Activated T-helper 17 cell treated with anti-CD3 and anti-CD28 coated beads, Interleukin-2, amount 50 U/mL, for 72 hours (primary cell): Measurements from ENCODE around the gene ACAP2. TPM values are rescaled to one million over a fixed set of nuclear protein-coding genes. Genes with fewer than 3 reads are reported as not detected.

Experiments
- ATAC-seq: fragments of 150-1000 bp; cut with Tn5 transposase; replicated peaks from 2 replicates; pipeline ENCODE4 v1.10.0; 2021; ENCODE audit warnings: mild to moderate bottlenecking, moderate library complexity
- H3K27ac Mint-ChIP-seq: one replicate; pipeline ENCODE4 v1.8.0; 2022; ENCODE audit warnings: mixed read lengths
- H3K27me3 Mint-ChIP-seq: one replicate; pipeline ENCODE4 v1.8.0; 2022; ENCODE audit warnings: mixed read lengths
- H3K36me3 Mint-ChIP-seq: one replicate; pipeline ENCODE4 v1.8.0; 2022; ENCODE audit warnings: low read depth, mild to moderate bottlenecking, mixed read lengths
- H3K4me1 Mint-ChIP-seq: one replicate; pipeline ENCODE4 v1.8.0; 2022; ENCODE audit warnings: mixed read lengths
- H3K4me3 Mint-ChIP-seq: one replicate; pipeline ENCODE4 v1.8.0; 2022; ENCODE audit warnings: mild to moderate bottlenecking, mixed read lengths
- H3K9me3 Mint-ChIP-seq: one replicate; pipeline ENCODE4 v1.8.0; 2022; ENCODE audit warnings: mixed read lengths
- total RNA-seq, 2 donors: library from RNA; stranded (reverse); gene quantifications; one replicate each; pipeline ENCODE4 v1.2.3, GENCODE V29; 2022

Gene ACAP2
- total RNA-seq, 2 donors from 2014 or later: 58.0 to 74.0 TPM

DNA sequence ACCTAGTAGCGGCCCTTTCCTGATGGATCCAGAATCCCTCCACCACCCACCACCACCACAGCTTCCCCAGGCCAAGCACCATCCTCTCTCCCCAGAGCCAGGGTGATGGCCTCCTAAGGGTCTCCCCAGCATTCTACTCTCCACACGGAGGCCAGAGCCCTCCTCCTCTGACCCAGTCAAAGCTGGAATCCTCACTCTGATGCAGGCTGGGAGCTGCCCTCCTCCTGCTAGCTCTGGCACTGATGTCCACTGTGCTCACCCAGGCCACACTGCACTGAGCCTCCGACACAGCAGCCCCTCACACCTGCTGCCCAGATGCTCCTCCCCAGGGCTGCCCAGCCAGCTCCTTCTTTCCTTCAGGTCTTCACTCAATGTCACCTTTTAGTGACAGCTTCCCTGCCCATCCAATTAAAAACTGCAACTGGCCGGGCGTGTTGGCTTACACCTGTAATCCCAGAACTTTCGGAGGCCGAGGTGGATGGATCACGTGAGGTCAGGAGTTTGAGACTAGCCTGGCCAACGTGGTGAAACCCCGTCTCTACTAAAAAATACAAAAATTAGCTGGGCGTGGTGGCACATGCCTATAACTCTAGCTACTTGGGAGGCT lies 192.9 kb downstream of the ACAP2 start:
- Mint-ChIP-seq H3K4me3 (peak overlapping the region; percentile 12), H3K36me3 (peaks cover 7% of the 10 kb centered on the region), H3K27ac (peak overlapping the region; percentile 66), H3K9me3 (no peaks in the 10 kb centered on the region), H3K27me3 (no peaks in the 10 kb centered on the region), H3K4me1 (peaks cover 16% of the 10 kb centered on the region)
- no peak for ATAC-seq

DNA sequence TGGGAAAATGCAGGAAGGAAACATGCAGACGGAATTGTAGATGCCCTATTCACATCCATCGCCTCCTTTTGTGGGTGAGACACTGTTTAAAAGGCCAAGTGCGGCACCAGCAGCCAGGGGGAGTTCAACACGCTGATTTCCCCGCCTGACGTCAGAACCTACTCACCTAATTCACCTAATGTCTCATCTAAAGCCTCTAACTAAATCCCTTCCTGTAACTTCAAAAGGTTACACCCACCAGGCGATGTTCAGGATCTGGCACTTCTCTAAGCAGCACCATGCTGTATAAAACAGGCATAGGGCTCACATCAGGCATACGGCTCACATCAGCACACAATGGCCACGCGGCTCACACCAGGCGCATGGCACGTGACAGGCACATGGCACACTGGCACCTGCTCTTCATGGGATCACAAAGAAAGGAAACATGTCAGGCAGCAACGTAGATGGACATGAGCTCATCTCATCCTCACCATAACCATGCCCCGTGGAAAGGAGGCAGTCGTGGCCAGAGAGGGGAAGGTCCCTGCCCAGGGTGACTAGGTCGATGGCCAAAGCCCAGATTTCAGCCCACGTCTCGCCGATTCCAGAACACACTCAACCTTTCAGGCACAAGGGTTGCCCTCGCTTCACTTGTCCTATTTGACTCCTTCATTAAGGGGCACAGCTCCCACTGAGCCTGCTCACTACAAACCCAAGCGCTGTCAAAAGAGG lies 193.6 kb downstream of the ACAP2 start:
- Mint-ChIP-seq H3K27ac (peak overlapping the region; percentile 66), H3K4me1 (peaks cover 16% of the 10 kb centered on the region), H3K4me3 (no peak overlapping the region), H3K36me3 (peaks cover 7% of the 10 kb centered on the region), H3K27me3 (no peaks in the 10 kb centered on the region), H3K9me3 (no peaks in the 10 kb centered on the region)
- no peak for ATAC-seq

DNA sequence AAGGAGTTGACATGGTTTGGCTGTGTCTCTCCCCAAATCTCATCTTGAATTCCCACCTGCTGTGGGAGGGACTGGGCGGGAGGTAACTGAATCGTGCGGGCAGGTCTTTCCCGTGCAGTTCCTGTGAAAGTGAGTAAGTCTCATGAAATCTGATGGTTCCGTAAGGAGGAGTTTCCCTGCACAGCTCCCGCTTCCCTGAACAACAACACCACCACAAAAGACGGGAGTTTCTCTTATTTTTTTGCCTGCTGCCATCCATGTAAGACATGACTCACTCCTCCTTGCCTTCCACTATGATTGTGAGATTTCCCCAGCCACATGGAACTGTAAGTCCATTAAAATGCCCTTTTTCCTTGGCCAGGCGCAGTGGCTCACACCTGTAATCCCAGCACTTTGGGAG lies 194.5 kb downstream of the ACAP2 start:
- H3K4me3 Mint-ChIP-seq: no peak overlapping the region
- peaks cover 16% of the 10 kb centered on the region for H3K4me1 Mint-ChIP-seq
- ATAC-seq: no peak
- H3K9me3 Mint-ChIP-seq: no peaks in the 10 kb centered on the region
- H3K27ac Mint-ChIP-seq: no peak overlapping the region
- no peaks in the 10 kb centered on the region for H3K27me3 Mint-ChIP-seq
- peaks cover 7% of the 10 kb centered on the region for H3K36me3 Mint-ChIP-seq

DNA sequence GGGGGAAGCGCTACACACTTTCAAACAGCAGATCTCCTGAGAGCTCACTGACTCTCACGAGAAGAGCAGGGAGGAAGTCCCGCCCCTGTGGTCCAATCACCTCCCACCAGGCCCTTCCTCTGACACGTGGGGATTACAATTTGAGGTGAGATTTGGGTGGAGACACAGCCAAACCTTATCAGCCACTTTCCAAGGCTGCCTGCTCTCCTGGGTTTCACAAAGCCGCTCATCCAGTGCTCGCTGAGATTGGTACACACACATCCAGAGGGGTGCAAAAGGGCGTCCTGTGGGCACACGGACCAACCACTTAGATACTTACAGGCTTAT lies 195.0 kb downstream of the ACAP2 start:
- no peaks in the 10 kb centered on the region for H3K27me3 Mint-ChIP-seq
- no peak for ATAC-seq
- peaks cover 16% of the 10 kb centered on the region for H3K4me1 Mint-ChIP-seq
- peaks cover 7% of the 10 kb centered on the region for H3K36me3 Mint-ChIP-seq
- H3K27ac Mint-ChIP-seq: no peak overlapping the region
- no peaks in the 10 kb centered on the region for H3K9me3 Mint-ChIP-seq
- H3K4me3 Mint-ChIP-seq: no peak overlapping the region

DNA sequence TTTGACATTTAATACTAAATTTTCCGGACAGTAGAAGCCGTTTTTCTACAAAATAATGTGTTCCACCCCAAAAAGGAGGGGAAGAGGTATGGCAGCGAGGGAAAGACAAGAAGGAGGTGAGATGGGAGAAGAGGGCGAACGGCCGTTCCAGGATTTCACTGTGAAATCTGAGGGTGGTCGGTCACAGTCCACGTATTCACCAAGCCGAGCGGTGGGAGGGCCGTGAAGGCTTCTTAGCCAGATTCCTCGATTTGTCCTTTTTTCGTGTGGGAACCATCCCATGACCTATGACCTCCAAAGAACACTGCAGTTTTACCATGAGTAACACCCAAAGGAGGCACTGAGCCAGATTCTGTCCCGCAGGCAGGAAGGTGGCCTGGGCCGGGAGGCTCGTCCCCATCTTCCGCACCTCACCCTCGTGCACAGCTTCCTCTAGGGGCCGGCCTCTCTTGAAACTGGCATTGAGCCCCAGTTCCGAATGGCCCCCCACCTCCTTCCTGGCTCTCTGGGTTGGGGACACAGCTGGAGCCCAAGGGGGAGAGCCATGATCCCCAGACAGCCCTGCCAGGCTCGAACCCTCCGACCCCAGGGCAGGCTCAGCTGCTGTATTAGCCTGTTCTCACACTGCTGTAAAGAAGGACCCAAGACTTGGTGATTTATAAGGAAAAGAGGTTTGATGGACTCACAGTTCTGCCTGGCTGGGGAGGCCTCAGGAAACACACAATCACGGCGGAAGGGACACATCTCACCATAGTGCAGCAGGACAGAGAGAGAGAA lies 195.5 kb downstream of the ACAP2 start:
- peaks cover 16% of the 10 kb centered on the region for H3K4me1 Mint-ChIP-seq
- H3K9me3 Mint-ChIP-seq: no peaks in the 10 kb centered on the region
- peaks cover 7% of the 10 kb centered on the region for H3K36me3 Mint-ChIP-seq
- H3K27ac Mint-ChIP-seq: no peak overlapping the region
- H3K4me3 Mint-ChIP-seq: no peak overlapping the region
- no peak for ATAC-seq
- H3K27me3 Mint-ChIP-seq: no peaks in the 10 kb centered on the region

DNA sequence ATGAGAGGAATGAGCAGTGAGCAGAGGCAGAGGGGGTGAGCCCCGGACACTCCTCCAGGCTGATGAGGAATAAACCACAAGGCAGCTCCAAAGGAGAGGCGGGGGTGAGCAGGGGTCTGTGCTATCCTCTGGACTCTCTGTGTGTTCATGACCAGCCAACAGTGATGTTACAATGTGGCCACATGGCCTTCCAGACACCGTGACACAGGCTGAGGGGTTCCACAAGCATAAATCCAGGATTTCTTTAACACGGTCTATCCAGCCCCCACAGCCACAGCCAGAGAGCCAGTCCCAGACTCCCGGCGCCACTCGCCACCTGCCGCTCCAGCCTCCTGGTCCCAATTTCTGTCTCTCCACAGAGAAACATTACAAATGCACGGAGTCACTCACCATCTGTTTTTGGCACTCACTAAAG lies 196.2 kb downstream of the ACAP2 start:
- Mint-ChIP-seq H3K36me3 (peaks cover 7% of the 10 kb centered on the region), H3K27ac (peak overlapping the region; percentile 12), H3K9me3 (no peaks in the 10 kb centered on the region), H3K27me3 (no peaks in the 10 kb centered on the region), H3K4me3 (no peak overlapping the region), H3K4me1 (peaks cover 13% of the 10 kb centered on the region)
- no peak for ATAC-seq

DNA sequence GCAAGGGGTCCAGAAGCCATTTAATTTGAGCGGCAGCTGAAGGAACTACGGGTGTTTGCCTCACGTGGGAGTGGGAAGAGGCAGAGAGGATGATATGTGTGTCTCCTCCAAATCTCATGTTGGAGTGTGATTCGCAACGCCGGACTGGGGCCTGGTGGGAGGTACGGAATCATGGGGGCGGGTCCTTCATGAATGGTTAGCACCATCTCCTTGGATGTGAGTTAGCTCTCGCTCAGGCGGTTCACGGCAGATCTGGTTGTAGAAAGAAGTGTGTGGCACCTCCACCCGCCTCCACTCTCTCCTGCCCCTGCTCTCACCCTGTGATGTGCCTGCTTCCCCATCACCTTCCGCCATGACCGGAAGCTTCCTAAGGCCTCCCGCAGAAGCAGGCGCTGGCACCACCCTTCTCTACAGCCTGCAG lies 197.3 kb downstream of the ACAP2 start:
- H3K36me3 Mint-ChIP-seq: peaks cover 7% of the 10 kb centered on the region
- peaks cover 9% of the 10 kb centered on the region for H3K4me1 Mint-ChIP-seq
- H3K4me3 Mint-ChIP-seq: no peak overlapping the region
- ATAC-seq: no peak
- peak overlapping the region; percentile 12 for H3K27ac Mint-ChIP-seq
- no peaks in the 10 kb centered on the region for H3K9me3 Mint-ChIP-seq
- H3K27me3 Mint-ChIP-seq: no peaks in the 10 kb centered on the region

DNA sequence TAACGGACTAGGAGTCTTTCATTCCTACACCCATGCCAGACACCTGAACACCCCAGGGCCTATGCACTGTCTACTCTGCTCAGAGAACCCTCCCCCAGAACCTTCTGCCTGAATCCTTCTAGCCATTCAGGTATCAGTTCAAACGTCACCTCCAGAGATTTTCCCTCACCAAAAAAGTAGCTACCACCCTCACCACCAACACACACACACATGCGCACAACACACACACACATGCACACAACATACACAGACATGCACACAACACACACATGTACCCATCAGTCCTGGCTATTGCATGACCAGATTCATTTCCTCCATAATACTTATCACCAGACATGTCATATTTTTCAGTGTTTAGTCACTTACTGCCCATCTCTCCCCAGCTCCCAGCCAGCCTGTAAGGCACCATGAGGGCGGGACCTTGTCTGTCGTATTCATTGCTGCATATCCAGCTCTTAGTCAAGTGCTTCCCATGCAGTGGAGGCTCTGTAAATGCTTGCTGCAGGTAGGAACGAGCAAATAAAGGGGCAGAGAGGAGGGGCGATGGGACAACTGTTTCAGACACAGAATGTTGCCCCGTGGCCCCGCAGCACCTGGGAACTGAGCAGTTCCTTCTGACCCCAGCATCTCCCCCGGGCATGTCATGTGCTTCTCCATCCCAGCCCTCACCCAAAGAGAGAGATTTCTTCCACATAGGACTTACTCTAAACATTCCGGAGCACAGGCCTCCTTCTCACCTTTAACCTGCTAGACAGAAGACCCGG lies 201.0 kb downstream of the ACAP2 start:
- Mint-ChIP-seq H3K4me3 (no peak overlapping the region), H3K36me3 (peaks cover 7% of the 10 kb centered on the region), H3K27ac (no peak overlapping the region), H3K9me3 (no peaks in the 10 kb centered on the region), H3K27me3 (no peaks in the 10 kb centered on the region), H3K4me1 (no peaks in the 10 kb centered on the region)
- no peak for ATAC-seq

DNA sequence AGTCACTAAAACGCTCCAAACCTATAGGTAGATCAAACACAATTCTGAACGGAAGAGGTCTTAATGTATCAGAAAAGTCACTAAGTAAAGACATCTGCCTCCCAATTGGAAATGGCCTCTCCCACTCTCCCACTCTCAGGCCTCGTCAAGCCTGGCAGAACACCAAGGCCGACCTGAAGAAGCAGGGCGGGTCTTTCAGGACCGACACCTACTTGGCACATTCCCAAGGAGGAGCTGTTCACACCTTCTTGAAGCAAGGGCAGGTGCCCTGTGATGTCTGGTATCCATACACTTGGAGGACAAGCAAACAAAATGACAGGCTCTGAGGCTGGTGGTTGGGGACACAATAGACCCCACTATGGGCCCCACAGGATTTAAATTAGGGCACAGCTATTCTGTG lies 201.9 kb downstream of the ACAP2 start:
- H3K4me1 Mint-ChIP-seq: no peaks in the 10 kb centered on the region
- H3K36me3 Mint-ChIP-seq: peaks cover 5% of the 10 kb centered on the region
- H3K27ac Mint-ChIP-seq: no peak overlapping the region
- no peaks in the 10 kb centered on the region for H3K27me3 Mint-ChIP-seq
- H3K9me3 Mint-ChIP-seq: no peaks in the 10 kb centered on the region
- no peak for ATAC-seq
- no peak overlapping the region for H3K4me3 Mint-ChIP-seq

DNA sequence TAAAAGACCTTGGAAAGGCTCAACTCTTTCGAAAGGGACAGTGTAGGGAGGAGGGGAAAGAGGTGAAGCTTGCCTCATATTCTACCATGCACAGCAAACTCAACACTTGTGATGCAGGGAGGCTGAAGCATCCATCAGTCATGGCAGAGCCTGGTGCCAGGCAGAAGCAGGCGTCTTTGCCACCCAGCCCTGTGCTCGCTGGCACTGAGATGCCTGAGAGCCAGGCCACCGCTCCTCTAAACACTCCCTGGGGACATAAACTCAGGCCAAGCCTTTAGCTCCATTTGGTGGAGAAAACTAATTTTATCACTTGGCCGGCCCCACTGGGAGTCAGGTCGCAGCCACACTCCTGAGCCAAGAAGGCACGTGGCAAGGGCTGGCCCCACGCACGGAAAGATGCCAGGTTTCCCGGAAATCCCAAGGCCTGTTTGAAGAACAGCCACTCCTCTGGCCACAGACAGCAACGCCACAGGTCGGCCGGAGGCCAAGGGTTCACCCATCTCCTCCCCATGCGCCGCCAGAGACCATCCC lies 202.6 kb downstream of the ACAP2 start:
- Mint-ChIP-seq H3K9me3 (no peaks in the 10 kb centered on the region), H3K27me3 (no peaks in the 10 kb centered on the region), H3K27ac (no peak overlapping the region), H3K4me1 (no peaks in the 10 kb centered on the region), H3K4me3 (no peak overlapping the region), H3K36me3 (no peaks in the 10 kb centered on the region)
- no peak for ATAC-seq

DNA sequence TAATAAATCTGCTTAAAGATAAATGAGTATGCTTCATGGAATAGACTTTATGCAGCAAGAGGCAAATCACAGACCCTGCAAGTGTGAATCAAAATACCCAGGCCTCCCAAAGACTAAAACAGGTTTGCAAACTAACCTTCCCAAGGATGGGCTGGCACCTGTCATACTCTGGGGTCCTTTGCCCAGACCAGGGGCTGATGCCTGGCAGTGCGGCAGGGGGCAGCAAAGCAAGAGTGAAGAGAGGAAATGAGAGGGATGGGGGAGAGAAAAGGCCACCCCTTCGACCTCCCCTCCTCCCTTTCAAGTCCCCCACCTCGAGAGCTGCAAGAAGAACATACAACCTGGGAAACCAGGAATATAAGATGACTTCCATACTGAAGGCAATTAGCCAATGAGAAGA lies 203.7 kb downstream of the ACAP2 start:
- H3K27ac Mint-ChIP-seq: no peak overlapping the region
- no peaks in the 10 kb centered on the region for H3K9me3 Mint-ChIP-seq
- no peaks in the 10 kb centered on the region for H3K36me3 Mint-ChIP-seq
- ATAC-seq: no peak
- no peaks in the 10 kb centered on the region for H3K27me3 Mint-ChIP-seq
- H3K4me1 Mint-ChIP-seq: no peaks in the 10 kb centered on the region
- no peak overlapping the region for H3K4me3 Mint-ChIP-seq

DNA sequence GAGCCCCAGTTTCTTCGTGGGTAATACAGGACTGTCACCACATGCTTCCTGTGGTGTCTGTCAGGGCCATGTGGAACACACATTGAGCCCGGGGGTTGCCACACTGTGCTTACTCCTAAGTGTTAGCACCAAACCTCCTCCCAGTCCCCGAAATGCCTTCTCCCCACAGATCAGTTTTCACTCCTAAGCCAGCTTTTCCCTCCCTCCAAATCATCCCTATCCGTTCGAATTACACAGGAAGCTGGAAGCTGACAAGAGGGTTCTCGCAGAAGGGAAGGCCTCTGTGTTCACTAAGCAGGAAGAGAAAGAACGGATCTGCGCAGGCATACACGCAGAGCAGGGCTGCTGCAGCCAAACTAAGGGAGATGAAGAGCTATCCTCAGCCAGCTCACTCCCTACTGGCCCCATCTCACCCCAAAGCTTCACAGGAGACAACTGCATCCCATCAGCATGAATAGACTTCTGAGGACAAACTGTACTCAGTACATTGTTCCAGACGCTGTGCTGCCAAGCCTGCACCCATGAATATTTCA lies 204.2 kb downstream of the ACAP2 start:
- H3K9me3 Mint-ChIP-seq: no peaks in the 10 kb centered on the region
- no peak overlapping the region for H3K4me3 Mint-ChIP-seq
- H3K36me3 Mint-ChIP-seq: no peaks in the 10 kb centered on the region
- no peak for ATAC-seq
- no peaks in the 10 kb centered on the region for H3K4me1 Mint-ChIP-seq
- peak overlapping the region; percentile 2 for H3K27ac Mint-ChIP-seq
- H3K27me3 Mint-ChIP-seq: no peaks in the 10 kb centered on the region

DNA sequence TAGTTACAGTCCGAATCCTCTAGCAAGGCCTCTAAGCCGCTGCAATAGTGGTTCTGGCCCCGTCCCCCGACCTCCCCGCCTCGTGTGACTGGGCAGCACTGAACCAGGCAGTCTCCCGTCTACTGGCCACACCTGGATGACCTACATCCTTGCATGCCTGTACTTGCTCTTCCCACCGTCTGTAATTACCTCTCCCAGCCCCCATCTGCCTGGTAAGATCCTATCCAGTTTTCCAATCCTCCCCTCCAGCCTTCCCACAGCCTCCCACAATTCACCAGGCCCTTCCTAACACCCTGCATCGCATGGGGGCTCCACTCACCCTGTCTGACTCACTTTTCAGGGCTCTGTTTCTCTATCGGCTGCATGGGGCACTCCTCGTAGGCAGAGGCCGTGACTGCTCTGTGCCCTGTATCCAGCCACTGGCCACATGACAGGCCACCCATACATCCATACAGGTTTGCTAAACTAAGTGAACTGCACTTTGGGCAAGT lies 204.7 kb downstream of the ACAP2 start:
- Mint-ChIP-seq H3K4me3 (no peak overlapping the region), H3K9me3 (no peaks in the 10 kb centered on the region), H3K4me1 (no peaks in the 10 kb centered on the region), H3K27me3 (no peaks in the 10 kb centered on the region), H3K36me3 (no peaks in the 10 kb centered on the region), H3K27ac (peak overlapping the region; percentile 2)
- ATAC-seq: no peak
